ENCODE data around the gene ZNF576.

GRCh38 chr19:43553656-43554055, 42.7 kb upstream of the ZNF576 start:
- TF ChIP-seq, protein P1, sequence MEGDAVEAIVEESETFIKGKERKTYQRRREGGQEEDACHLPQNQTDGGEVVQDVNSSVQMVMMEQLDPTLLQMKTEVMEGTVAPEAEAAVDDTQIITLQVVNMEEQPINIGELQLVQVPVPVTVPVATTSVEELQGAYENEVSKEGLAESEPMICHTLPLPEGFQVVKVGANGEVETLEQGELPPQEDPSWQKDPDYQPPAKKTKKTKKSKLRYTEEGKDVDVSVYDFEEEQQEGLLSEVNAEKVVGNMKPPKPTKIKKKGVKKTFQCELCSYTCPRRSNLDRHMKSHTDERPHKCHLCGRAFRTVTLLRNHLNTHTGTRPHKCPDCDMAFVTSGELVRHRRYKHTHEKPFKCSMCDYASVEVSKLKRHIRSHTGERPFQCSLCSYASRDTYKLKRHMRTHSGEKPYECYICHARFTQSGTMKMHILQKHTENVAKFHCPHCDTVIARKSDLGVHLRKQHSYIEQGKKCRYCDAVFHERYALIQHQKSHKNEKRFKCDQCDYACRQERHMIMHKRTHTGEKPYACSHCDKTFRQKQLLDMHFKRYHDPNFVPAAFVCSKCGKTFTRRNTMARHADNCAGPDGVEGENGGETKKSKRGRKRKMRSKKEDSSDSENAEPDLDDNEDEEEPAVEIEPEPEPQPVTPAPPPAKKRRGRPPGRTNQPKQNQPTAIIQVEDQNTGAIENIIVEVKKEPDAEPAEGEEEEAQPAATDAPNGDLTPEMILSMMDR (IDR thresholded peaks at IDR 0.05), result no peak
- no peak for TF ChIP-seq POLR2A (IDR thresholded peaks at IDR 0.05)

All from lower leg skin (tissue), 3 donors.